Ovary (tissue), 9 donors: ENCODE data around the gene COL24A1. TPM values are rescaled to one million over a fixed set of nuclear protein-coding genes. Genes with fewer than 3 reads are reported as not detected.

Experiments
- DNase-seq, 5 donors: peaks; one replicate each; pipeline ENCODE4 v3.0.0-alpha.2; 2019 to 2020
- H3K27ac ChIP-seq, 2 donors: fragments of 200-600 bp; one replicate each; pipeline versions ENCODE4 v1.5.1 to v1.8.0; 2019 to 2022
- H3K27me3 ChIP-seq: fragments of 200-600 bp; one replicate; pipeline ENCODE4 v1.8.0; 2022
- H3K36me3 ChIP-seq: fragments of 200-600 bp; sonication (generic); one replicate; pipeline ENCODE4 v1.5.1; 2019
- H3K4me1 ChIP-seq: one replicate; pipeline ENCODE4 v1.8.1; 2013; ENCODE audit warnings: mild to moderate bottlenecking, moderate library complexity; ENCODE audit not compliant: insufficient read depth
- H3K4me3 ChIP-seq: fragments of 200-600 bp; sonication (generic); one replicate; pipeline ENCODE4 v1.5.1; 2017
- H3K9me3 ChIP-seq, 2 donors: fragments of 200-600 bp in 1 of 2; sonication (generic) in 1 of 2; one replicate each; pipeline versions ENCODE4 v1.5.1 to v1.8.1; 2013 to 2019; ENCODE audit warnings: mild to moderate bottlenecking in 1 of 2, moderate library complexity in 1 of 2
- EP300 ChIP-seq: sonication (generic); formaldehyde crosslinking; IDR thresholded peaks from one replicate; pipeline ENCODE4 v1.6.1; 2017; ENCODE audit warnings: antibody characterized with exemption
- POLR2A ChIP-seq: fragments of 450-650 bp; IDR thresholded peaks from one replicate; pipeline ENCODE4 v1.6.1; 2017; ENCODE audit warnings: antibody characterized with exemption, mild to moderate bottlenecking, moderate library complexity
- WGBS, 3 donors: extraction: QIAGEN DNeasy Blood & Tissue Kit in 1 of 3; methylation state at CpG; one replicate each; pipeline versions ENCODE4 v1.1.5 to v1.1.7; 2013 to 2017; 5-methylcytosine and 5-hydroxymethylcytosine counted together
- intact Hi-C, 4 donors: fragments of 100-400 bp; cut with DNase I; formaldehyde crosslinking; loops; one replicate each; pipeline versions ENCODE4 v1.11.0 to v1.15.1; 2022 to 2023
- polyA plus RNA-seq, 2 donors: library from polyadenylated mRNA; stranded (reverse); fragments of 200-250 nt in 1 of 2; fragments of 350-450 nt in 1 of 2; fragmentation: Illumina TruSeq in 1 of 2; extraction: RNeasy Lipid Tissue Mini Kit (QIAGEN cat#74804) in 1 of 2; gene quantifications; one replicate each; pipeline ENCODE4 v1.2.3, GENCODE V29; 2013 to 2014
- total RNA-seq, 7 donors: library from RNA; depleted of rRNA in 2 of 7; stranded (reverse); fragments of >200 nt in 2 of 7; fragmentation: NEBNext Ultra II Directional in 3 of 7; extraction: Animal tissue kit (Norgen Biotek cat#: 25700) in 3 of 7; gene quantifications; one replicate each; pipeline versions ENCODE4 v1.1.0 to v1.2.4, GENCODE V29; 2016 to 2023
- TF ChIP-seq, protein P1 (sequence below), 3 donors: fragments of 450-650 bp in 2 of 3; fragments of 200-600 bp in 1 of 3; IDR thresholded peaks; one replicate each; pipeline versions ENCODE4 v1.5.1 to v1.8.0; 2016 to 2022; ENCODE audit warnings: antibody characterized with exemption in 3 of 3, mild to moderate bottlenecking in 1 of 3
- donor health status: DM: no; HTN: no; CAD: no; lungs with moderate emphysema.
- donor health status: DM: no; HTN: no; CAD: no.
- donor health status: Bipolar disorder and iron deficiency.
- donor health status: DM: yes; HTN: yes; CAD: no.
- donor health status: DM: no; HTN: no; CAD: no.
- donor health status: DM: yes; HTN: yes; CAD: no.

The COL24A1 gene
- total and polyA plus RNA-seq, 9 donors = 0.31 to 5.8 (median 0.74) TPM

DNA sequence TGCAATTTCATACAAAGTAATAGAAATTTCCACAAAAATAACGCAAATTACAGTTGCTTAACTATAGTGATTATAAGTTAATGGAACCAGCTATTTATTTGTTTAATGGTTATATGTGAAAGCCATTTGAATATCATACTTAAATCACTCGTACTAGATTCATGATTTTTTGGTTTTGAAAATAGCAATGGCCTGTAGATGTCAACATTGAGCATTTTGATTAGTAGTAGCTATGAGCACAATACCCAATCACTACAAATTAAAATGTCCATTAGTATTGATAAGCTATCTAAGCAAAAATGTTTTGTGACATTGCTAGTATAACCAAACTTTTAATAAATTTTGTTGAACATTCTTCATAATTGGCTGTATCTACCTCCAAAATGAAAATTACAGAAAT lies 10.0 kb downstream of the COL24A1 start:
- intact Hi-C loops = no loop called here
- 80 to 84% (median 82%) methylated on average over 2 of the region's 2 CpGs for WGBS, 3 donors

DNA sequence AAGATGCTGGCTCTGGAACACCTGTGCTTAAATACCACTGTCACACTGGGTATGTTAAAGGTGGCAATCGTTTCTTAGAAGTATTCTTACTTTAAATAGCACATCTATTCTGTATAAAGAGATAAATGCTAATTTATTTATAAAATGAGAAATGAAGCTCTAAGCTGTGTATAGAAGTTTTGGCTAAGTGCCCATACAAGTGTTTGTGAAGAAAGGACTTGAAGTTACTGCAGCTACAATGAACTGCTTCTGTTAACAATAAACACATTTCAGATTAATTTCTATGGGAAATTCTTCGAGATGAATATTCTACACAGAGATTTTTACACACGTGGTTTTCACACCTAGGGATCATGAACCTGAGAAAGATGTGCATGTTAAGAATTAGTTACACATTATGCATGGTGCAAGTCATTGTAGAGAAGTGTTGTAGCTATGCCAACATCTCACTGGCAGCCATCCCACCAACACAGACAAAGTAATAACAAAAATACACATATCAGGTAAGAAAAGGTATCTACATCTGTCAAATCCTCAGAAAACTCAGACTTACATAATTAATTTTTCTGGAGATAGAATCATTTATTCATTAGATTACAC lies 16.2 kb downstream of the COL24A1 start:
- intact Hi-C loops = no loop called here

More for the DNA sequence above, 10.0 kb downstream of the COL24A1 start:
- Histone ChIP-seq H3K4me3 (no peak overlapping the region), H3K9me3 (no peaks in the 10 kb centered on the region), H3K27ac (no peak overlapping the region), H3K4me1 (no peaks in the 10 kb centered on the region), H3K36me3 (no peaks in the 10 kb centered on the region), H3K27me3 (no peaks in the 10 kb centered on the region)
- no peak for DNase-seq
- TF ChIP-seq EP300 (no peak), POLR2A (no peak)
- TF ChIP-seq, protein P1, sequence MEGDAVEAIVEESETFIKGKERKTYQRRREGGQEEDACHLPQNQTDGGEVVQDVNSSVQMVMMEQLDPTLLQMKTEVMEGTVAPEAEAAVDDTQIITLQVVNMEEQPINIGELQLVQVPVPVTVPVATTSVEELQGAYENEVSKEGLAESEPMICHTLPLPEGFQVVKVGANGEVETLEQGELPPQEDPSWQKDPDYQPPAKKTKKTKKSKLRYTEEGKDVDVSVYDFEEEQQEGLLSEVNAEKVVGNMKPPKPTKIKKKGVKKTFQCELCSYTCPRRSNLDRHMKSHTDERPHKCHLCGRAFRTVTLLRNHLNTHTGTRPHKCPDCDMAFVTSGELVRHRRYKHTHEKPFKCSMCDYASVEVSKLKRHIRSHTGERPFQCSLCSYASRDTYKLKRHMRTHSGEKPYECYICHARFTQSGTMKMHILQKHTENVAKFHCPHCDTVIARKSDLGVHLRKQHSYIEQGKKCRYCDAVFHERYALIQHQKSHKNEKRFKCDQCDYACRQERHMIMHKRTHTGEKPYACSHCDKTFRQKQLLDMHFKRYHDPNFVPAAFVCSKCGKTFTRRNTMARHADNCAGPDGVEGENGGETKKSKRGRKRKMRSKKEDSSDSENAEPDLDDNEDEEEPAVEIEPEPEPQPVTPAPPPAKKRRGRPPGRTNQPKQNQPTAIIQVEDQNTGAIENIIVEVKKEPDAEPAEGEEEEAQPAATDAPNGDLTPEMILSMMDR (IDR thresholded peaks at IDR 0.05) = no peak

DNA sequence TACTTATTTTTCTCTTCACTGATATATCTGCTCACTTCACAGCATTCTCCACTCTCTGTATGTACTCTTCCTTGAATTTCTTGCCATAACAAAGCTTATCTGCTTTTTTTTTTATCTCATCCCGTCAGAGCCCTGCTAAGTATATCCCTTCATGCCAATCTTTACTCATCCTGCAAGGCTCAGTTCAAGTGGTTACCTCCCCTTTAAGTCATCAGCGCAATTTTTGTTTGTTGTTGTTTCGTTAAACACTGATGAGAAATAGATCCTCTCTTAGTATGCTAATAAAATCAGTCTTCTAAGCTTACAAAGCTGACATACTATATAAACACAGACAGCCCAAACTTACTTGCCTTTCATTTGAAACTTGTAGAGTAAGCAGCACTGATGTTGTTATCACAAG lies 17.8 kb downstream of the COL24A1 start:
- intact Hi-C loops = no loop called here
- H3K9me3 ChIP-seq = no peaks in the 10 kb centered on the region
- 65 to 69% (median 67%) methylated on average over 3 of the region's 3 CpGs for WGBS, 3 donors
- no peak overlapping the region for H3K4me3 ChIP-seq
- H3K27ac ChIP-seq = no peak overlapping the region
- H3K4me1 ChIP-seq = no peaks in the 10 kb centered on the region
- no peaks in the 10 kb centered on the region for H3K36me3 ChIP-seq
- H3K27me3 ChIP-seq = no peaks in the 10 kb centered on the region
- TF ChIP-seq EP300 = no peak
- TF ChIP-seq, protein P1 (IDR thresholded peaks at IDR 0.05) = no peak
- TF ChIP-seq POLR2A = no peak
- DNase-seq = no peak

More for the DNA sequence above, 16.2 kb downstream of the COL24A1 start:
- Histone ChIP-seq H3K27me3 (no peaks in the 10 kb centered on the region), H3K27ac (no peak overlapping the region), H3K4me3 (no peak overlapping the region), H3K36me3 (no peaks in the 10 kb centered on the region), H3K9me3 (no peaks in the 10 kb centered on the region), H3K4me1 (no peaks in the 10 kb centered on the region)
- no peak for TF ChIP-seq POLR2A
- TF ChIP-seq, protein P1 (IDR thresholded peaks at IDR 0.05) = no peak
- no peak for TF ChIP-seq EP300
- 24 to 43% (median 40%) methylated on average over 3 of the region's 3 CpGs for whole genome bisulfite sequencing, 3 donors
- DNase-seq = no peak

DNA sequence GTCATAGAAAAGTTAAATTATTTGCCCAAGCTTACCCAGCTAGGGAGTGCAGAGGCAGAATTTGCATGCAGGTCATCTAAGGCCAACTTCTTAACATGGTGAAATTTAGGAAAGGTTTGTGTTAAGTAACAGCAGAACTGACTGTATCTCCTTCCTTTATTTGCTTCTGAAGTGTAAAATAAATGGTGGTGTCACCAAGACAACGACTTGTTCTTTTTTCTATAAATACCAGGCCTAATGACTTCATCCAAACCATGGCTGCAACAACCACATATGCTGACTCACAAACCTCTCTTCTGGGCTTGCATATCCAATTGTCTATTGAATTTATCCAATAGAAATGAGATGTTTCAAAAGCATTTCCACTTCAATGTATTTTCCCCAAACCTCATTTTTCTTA lies 19.1 kb downstream of the COL24A1 start:
- 56 to 64% (median 58%) methylated on average over 1 of the region's 1 CpG for WGBS, 3 donors
- Histone ChIP-seq H3K27me3 (no peaks in the 10 kb centered on the region), H3K4me3 (no peak overlapping the region), H3K27ac (no peak overlapping the region), H3K4me1 (no peaks in the 10 kb centered on the region), H3K36me3 (no peaks in the 10 kb centered on the region), H3K9me3 (no peaks in the 10 kb centered on the region)
- intact Hi-C loops = no loop called here
- TF ChIP-seq, protein P1 (IDR thresholded peaks at IDR 0.05) = no peak
- TF ChIP-seq POLR2A (no peak), EP300 (no peak)
- no peak for DNase-seq
